HPDE6-E6E7 (cell line): ENCODE results near the gene RGS14.

ENCODE experiments used
- DNase-seq: peaks from one replicate; pipeline ENCODE4 v3.0.0; 2011; ENCODE audit warnings: missing footprints; ENCODE audit errors: extremely low spot score

The RGS14 gene

DNA sequence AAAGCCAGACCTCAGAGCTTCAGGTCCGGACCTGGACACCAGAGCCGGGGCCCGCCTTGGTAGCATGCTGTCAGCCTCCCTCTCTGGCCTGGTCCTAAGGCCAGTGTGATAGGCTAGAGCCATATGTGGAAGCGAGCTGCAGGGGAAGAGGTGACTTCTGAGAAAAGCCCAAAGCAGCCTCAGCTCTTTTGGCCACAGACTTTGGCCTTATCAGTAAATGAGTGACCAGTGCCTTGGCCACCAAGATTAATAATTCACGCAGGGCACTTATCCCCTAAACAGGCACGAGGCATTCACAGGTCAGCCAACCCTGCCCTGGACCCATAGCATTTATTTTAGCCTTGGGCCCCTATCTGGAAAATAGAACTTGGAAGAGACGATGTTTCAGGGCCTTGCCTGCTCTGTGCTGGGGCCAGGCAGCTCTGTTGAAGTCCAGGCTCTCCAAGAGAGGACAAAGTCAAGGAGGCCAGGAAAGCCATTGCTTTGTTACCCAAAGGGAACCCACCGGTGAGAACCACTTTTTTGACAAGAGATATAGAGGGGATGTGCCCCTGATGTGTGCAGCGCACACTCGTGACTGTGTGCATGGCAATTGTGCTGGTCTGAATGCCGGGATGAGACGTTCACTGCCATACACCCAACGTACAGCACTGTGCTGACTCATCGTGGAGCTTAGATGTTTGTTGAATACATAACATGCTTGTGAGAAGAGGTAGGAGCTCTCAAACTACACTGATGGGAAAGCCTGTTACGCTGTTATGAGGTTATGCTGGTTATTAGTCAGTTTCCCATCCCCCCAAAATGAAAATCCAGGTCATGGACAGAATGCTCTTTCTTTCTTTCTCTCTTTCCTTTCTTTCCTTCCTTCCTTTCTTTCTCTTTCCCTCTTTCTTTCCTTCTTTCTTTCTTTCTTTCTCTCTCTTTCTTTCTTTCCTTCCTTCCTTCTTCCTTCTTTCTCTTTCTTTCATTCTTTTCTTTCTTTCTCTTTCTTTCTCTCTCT lies 21.5 kb downstream of the RGS14 start:
- DNase-seq: peak; percentile 76

DNA sequence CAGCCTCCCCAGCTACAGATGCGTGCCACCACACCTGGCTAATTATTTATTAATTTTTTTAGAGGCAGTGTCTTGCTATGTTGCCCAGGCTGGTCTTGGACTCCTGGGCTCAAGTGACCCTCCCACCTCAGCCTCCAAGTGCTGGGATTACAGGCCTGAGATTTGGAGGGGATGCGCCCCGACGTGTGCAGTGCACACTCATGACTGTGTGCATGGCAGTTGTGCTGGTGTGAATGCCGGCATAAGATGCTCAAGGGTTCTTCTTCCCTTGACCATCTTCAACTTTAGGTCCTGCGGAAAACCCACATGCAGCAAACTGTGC lies 23.0 kb downstream of the RGS14 start:
- DNase-seq: no peak

DNA sequence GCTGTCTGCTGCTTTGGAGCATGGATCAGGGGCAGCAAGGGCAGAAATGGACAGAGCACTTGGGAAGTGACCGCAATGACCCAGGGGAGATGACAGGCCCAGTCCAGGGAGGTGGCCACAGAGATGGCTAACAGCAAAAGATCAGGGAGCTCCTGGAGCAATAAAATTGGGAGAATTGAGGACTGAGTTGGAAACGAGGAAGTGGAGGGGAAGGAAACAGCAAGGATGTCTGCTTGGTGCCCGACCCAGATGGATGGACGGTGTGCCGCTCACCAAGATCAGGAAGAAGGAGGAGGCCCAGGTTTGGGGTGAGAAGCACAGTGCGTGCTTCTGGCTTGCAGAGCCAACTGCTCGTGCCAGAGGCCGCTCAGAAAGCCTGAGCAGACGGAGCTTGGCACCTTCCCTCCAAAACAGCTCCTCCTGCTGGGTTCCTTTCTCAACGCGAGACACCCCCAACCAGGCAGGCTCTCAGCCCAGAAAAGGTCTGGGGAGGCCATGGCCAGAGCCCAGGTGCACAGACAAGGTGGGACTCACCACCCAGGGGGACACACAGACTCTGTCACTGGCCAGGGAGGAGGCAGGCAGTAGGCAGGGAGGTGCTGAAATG lies 24.8 kb downstream of the RGS14 start:
- DNase-seq: no peak

DNA sequence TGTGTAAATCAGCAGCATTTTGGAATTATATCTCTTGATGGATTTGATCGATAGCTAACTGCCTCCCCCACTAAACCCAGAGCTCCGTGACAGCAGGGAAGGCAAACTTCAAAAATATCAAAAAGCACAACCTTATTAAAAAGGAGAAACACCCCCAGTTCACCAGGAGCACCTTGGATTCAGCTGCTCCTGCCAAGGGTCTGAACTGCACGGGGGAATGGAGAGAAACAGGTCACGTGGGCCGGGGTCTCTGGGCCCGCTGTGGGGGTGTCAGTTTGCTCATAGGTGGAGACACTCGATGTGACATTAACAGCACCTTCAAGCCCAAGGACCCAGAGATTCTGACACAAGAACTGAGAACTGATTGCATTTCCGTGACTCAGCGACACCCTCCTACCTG lies 25.5 kb downstream of the RGS14 start:
- DNase-seq: no peak

DNA sequence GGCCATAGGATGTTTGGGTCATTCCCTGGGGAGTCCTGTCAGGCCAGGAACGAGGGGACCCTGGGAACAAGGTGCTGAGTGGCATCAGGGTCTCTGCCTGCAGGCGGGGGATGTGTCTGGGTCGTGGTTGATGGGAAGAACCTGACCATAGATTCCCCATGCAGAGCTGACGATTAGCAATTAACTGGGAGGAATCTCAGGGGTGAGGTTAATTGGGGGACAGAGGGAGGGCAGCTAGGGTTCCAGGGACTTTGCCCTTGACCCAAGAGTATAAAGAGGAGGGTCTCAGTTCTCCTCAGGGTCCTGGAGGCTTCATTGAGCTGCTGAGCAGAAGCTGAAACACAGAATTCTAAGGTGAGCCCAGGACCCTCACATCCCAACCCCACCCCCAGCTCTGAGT lies 26.4 kb downstream of the RGS14 start, which contains the start of gene SLC34A1:
Gene SLC34A1 (plus strand): TSS at position 301 of the 400 bp plus-strand sequence. CDS start 1,308 bp downstream, outside the sequence.
- no peak for DNase-seq

DNA sequence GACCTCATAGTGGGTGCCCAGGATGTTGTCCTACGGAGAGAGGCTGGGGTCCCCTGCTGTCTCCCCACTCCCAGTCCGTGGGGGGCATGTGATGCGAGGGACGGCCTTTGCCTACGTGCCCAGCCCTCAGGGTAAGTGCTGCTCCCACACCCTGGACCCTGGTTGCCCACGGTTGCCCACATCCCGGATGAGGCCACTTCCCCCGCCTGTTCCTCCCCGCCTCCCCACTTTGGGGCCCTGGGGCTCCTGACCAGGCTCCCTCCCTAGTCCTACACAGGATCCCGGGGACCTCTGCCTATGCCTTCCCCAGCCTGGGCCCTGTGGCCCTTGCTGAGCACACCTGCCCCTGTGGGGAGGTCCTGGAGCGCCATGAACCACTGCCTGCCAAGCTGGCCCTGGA lies 28.0 kb downstream of the RGS14 start:
- no peak for DNase-seq

DNA sequence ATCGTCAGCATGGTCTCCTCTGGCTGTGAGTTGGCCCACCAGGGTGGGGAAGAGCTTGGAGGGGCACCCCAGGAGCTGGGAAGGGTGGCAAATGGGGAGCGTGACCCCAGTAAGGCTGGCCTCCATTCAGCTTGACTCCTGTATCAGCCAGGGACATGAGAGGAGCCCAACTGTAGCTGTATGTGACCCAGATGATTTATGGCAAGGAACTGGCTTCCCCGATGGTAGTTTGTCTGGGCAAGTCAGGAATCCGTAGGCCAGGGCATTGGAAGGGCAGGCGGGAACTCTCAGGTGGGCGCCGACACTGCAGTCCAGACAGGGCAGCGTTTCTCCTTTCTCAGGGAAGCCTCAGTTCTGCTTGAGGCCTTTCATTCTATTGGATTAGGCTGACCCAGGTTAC lies 28.8 kb downstream of the RGS14 start:
- no peak for DNase-seq

DNA sequence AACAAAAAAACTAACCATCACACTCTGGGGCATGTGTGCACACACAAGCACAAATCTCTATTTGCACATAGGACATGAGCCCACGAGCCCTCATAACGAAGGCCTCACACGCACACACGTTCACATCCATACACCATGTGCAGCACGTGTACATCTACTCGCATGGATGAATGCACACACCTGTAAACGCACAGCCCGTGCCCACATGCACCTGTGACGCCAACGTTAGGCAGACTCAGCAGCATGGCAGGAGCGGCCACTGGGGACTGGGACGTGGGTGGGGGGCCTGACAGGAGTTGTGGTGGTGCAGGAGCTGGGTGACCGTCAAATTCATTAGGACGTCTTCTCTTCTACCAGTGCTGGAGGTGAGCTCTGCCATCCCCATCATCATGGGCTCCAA lies 29.7 kb downstream of the RGS14 start:
- no peak for DNase-seq

DNA sequence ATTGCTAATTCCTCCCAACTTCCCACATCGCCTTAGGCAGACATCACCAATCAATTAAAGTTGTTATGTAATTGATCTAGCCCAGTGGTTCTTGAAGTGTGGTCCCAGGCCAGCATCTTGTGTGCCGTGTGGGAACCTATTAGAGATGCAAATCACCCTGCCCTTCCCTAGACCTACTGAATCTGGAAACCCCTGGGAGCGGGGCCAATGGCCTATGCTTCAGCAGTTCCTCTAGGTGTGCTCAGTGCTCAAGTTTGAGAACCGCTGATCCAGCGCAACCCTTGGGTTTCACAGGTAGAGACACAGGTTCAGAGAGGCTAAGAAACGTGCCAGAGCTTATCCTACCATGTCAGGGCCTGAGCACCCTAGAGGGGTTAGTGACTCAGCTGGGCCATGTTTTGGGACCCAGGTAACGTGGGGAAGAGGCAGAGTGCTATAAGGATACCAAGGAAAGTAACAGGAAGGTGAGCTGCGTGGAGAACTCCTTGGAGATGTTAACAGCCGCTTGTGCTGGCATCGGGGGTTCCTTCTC lies 30.9 kb downstream of the RGS14 start:
- DNase-seq: no peak

DNA sequence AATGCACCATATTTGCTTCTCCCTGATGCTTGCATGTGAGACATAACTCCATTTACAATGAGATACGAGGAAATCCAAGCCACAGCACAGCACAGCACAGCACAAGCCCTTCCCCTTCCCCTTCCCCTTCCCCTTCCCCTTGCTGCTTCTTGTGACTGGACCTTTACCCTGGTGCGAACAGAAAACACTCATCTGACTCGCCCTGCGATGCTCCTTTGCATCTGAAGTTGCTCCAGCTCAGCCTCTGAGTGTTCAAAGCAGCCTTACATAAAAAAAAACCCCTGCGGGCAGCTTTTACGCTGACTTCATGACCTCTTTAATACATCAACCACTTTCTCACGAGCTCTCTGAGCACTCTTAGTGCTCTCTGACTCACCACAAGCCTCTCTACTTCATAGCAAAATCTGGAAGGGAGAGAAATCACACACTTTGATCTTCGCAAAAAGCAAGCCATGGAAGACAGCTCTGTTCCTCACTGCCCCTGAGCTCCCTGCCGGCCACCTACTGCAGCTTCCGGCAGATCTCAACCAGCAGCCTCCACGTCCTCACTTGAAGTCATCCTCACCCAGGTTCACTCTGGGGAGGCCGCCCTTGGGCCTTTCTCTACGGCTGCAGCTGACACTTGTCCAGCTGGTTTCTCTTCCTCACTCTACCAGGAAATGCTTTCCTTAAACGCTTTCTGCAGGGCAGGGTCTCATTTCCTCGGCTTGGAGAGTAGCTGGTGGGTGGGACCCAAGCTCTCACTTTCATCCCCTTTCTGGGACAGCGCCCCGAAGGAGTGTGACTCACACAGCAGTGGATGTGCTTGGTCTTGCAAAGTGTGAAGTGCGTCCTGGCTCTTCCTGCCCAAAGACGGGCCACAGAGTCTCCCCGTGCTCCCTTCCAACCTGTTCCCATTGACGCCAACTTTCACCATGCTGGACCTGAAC lies 31.8 kb downstream of the RGS14 start:
- peak; percentile 94 for DNase-seq

DNA sequence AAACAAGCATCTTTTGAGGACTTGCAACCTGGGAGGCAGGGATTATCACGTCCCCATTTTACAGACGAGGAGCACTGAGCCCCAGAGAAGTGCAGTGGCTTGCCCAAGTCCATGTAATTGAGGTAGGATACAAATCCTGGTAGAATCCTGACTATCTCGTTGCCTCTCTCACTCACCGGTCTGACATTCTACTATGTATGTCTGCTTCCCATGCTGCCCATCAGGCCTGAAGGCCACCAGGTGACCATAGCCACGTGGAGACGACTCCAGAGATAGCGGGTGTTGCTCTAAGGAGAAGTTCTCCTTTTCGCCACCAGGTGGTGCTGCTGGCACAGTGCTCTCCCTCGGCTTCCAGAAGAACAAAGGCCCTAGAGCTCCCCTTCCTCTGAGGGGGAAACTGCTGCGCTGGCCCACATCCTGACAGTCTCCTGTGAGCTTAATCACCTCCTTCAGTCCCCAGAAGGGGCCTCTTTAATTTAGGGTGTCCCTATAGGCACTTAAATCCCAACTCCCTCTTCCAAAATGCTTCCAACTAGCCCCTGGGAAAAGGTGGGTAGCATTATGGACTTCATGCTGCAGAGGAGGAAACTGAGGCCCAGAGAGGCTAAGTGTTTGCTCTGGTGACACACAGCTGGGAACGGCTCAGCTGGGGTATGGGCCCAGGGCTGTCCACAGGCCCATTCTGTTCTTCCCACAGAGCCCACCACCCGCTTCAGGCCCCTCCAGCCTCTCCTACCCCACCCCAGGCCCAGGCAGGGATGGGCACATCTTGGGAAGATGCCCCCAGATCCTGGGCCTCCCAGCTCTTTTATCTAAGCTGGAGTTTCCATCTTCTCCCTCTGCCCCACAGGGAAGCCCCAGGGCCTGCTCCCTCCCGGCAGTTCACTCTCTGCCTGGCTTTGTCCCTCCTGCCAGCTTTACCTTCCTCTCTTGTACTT lies 32.9 kb downstream of the RGS14 start:
- DNase-seq: peak; percentile 92

DNA sequence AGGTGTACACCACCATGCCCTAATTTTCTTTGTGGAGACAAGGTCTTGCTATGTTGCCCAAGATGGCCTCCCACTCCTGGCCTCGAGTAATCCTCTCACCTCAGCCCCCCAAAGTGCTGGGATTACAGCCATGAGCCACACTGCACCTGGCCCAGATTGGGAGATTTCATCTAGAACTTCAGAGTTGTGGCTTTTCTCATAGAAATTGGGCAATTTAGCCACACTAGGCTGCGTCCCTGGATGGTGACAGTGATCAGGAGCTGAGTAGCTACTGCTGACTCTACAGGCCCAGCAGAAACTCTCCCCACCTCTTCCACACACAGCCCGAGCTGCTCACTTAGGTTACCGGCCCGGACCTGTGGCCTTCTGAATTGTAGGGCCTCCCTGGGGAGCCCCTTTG lies 35.0 kb downstream of the RGS14 start:
- DNase-seq: no peak

DNA sequence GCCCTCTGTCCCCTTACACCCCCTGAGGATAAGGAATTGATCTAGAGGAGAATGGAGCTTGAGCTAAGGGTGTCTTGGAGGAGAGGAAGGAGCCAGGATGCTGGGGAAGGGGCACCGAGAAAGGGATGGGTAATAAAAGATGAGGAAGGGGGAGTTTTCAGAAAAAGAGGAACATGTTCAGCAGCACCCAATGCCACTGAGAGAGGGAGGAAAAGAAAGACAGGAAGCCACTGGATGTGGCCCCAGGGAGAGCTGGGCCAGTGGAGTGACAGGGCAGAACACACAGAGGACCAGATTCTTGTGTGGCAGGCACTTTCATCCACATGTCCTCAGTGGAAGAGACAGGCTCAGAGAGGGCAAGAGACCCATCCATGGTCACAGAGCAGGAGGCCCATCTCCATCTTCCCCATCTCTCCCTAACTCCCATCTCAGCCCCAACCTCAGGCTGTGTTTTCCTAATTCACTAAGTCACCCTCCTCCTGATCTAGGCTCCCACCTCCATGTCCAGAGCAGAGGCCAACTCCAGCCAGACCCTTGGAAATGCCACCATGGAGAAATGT lies 35.6 kb downstream of the RGS14 start:
- DNase-seq: no peak

DNA sequence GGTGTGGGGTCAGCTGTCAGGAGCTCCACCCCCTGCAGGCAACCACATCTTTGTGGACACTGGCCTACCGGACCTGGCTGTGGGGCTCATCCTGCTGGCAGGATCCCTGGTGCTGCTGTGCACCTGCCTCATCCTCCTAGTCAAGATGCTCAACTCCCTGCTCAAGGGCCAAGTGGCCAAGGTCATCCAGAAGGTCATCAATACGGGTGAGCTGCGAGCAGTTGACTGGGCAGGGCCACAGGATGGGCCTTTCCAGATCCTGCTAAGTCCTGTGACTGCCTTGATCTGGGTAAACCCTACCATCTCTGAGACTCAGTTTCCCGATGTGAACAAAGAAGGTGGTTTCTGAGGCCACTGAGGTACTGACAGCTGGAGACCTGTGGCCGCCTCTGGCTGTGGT lies 36.3 kb downstream of the RGS14 start:
- no peak for DNase-seq

DNA sequence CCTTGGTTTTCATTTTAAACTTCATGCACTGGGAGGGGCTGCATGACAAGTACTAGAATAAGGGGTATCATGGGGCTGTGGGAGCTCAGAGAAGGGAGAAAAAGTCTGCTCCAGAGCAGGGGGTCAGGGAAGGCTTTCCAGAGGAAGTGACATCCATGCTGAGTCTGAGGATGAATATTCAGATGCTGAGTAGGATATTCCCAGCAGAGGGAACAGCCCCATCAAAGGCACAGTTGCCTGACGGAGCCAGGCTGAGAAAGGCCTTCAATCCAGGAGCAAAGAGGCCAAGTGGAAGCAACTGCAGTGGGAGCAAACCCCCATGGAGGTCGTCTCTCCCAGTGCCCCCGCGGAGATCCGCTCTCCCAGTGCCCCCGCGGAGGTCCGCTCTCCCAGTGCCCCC lies 38.4 kb downstream of the RGS14 start:
- no peak for DNase-seq

DNA sequence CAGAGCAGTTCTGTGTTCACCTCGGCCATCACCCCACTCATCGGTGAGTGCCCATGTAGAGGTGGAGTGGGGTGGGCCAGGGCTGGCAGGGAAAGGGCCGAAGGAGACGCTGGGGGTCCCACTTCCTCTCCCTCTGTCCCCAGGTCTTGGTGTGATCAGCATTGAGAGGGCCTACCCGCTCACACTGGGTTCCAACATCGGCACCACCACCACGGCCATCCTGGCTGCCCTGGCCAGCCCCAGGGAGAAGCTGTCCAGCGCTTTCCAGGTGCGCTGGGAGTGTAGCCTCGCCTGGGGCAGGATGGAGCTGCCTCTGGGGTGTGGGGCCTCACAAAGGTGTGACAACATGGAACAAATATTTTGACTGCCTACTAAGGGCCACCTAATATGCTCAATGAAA lies 39.1 kb downstream of the RGS14 start:
- no peak for DNase-seq

DNA sequence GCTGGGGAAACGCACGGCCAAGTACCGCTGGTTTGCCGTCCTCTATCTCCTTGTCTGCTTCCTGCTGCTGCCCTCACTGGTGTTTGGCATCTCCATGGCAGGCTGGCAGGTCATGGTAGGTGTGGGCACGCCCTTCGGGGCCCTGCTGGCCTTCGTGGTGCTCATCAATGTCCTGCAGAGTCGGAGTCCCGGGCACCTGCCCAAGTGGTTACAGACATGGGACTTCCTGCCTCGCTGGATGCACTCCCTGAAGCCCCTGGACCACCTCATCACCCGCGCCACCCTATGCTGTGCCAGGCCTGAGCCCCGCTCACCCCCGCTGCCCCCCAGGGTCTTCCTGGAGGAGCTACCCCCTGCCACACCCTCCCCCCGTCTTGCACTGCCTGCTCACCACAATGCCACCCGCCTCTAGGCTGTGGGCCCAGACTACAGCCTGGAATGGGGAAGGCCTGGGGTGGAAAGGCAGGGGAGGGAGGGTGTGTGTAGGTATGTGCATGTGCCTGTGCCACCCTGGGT lies 40.2 kb downstream of the RGS14 start:
- no peak for DNase-seq

DNA sequence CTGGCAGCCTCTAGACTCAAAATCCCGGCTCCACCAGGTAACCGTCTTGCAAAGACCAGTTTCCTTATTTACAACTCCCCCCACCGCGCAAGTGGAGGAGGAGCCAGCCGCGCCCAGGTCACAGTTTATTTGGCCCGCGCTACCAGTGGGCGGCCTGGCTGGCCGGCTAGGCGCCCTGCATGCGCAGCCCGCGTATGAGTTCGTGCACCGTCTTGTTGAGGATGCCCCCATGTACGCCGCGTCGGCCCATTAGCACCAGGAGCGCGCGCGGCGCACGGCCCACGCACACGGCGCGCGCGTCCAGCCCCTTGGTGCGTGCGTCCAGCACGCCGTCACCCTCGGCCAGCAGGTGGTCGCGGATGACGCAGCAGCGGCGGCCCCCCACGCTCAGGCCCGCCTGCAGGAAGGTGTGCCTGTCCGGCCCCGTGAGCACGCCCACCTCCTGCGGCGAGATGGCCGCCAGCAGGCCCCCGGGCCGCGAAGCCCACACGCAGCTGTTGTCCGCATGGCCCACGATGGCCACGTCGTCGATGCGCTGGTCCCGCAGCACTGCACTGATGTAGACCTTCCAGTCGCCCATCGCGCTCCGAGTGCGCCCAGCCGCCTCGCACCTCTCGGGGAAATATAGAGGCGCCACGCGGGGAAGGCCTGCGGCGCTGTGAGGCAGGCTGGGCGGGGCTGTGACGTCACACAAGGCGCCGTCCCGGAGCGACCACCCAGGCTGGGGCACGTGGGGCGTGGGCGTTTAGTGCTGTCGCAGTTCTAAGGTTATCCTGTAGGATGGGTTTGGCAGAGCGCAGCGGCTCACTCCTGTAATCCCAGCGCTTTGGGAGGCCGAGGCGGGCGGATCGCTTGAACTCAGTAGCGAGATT lies 42.5 kb downstream of the RGS14 start, which contains the start of gene PFN3:
Gene PFN3 (minus strand): TSS at position 665 of the 872 bp plus-strand sequence. CDS start 85 bp downstream, at position 580.
- DNase-seq: no peak
